Activated CD8-positive, alpha-beta T cell treated with anti-CD3 and anti-CD28 coated beads for 36 hours (primary cell): ENCODE results near the gene KIAA0319L. TPM values are rescaled to one million over a fixed set of nuclear protein-coding genes. Genes with fewer than 3 reads are reported as not detected.
"Not testable (repeated sequence)": the region's sequence is repeated elsewhere in the genome, so short reads cannot be mapped to it uniquely, and the experiment has no call there.

ENCODE experiments used
- ATAC-seq: fragments of 200-7000 bp; cut with Tn5 transposase; one replicate; pipeline ENCODE4 v1.10.0; 2021; ENCODE audit warnings: mild to moderate bottlenecking, moderate library complexity
- CTCF ChIA-PET: fragments of 350-600 bp; sonication (Branson Sonifier 250); formaldehyde crosslinking; loops from one replicate; lab custom pipeline; 2021; ENCODE audit warnings: antibody characterized with exemption; lab: Charles Lee
- POLR2A ChIA-PET: fragments of 350-600 bp; sonication (Branson Sonifier 250); formaldehyde crosslinking; loops from one replicate; lab custom pipeline; 2021; ENCODE audit warnings: antibody characterized with exemption; lab: Charles Lee
- DNase-seq: peaks from one replicate; pipeline ENCODE4 v3.0.0-alpha.2; 2020
- H3K27ac Mint-ChIP-seq: one replicate; pipeline ENCODE4 v1.8.0; 2021; ENCODE audit warnings: mild to moderate bottlenecking, mixed read lengths
- H3K27me3 Mint-ChIP-seq: one replicate; pipeline ENCODE4 v1.8.0; 2021; ENCODE audit warnings: mixed read lengths
- H3K36me3 Mint-ChIP-seq: one replicate; pipeline ENCODE4 v1.8.0; 2021; ENCODE audit warnings: low read depth, mixed read lengths
- H3K4me1 Mint-ChIP-seq: one replicate; pipeline ENCODE4 v1.8.0; 2021; ENCODE audit warnings: low read depth, mixed read lengths
- H3K4me3 Mint-ChIP-seq: one replicate; pipeline ENCODE4 v1.8.0; 2021; ENCODE audit warnings: mild to moderate bottlenecking, moderate library complexity, mixed read lengths
- H3K9me3 Mint-ChIP-seq: one replicate; pipeline ENCODE4 v1.8.0; 2021; ENCODE audit warnings: mixed read lengths
- CTCF ChIP-seq: fragments of 200-600 bp; IDR thresholded peaks from one replicate; pipeline ENCODE4 v1.8.0; 2022; ENCODE audit warnings: antibody characterized with exemption, mild to moderate bottlenecking
- intact Hi-C: fragments of 100-400 bp; cut with micrococcal nuclease; formaldehyde crosslinking; loops from one replicate; pipeline ENCODE4 v1.10.0; 2022
- total RNA-seq, 2 experiments: library from RNA; stranded (reverse); gene quantifications; one replicate each; pipeline ENCODE4 v1.2.3, GENCODE V29; 2021

The KIAA0319L gene
- total RNA-seq, 2 experiments from 2014 or later, result 22.8 to 30.9 TPM

- H3K4me1 Mint-ChIP-seq, result peaks cover under 1% of the 10 kb centered on the region
- CTCF ChIA-PET, result interaction anchor here (1.4 kb wide), 1 partner anchor 19 kb away, joined by 3 read pairs; no protein-coding TSS in a partner anchor
- no peak for ATAC-seq
- H3K4me3 Mint-ChIP-seq, result no peak overlapping the region
- DNase-seq, result no peak
- H3K36me3 Mint-ChIP-seq, result no peaks in the 10 kb centered on the region
- POLR2A ChIA-PET, result no interaction called here
- intact Hi-C loops, result no loop called here
- no peaks in the 10 kb centered on the region for H3K9me3 Mint-ChIP-seq
- TF ChIP-seq CTCF, result no peak
- no peaks in the 10 kb centered on the region for H3K27me3 Mint-ChIP-seq
- H3K27ac Mint-ChIP-seq, result no peak overlapping the region
Measured at GRCh38 chr1:35587736-35588135, 30.5 kb upstream of the KIAA0319L start.

- no peaks in the 10 kb centered on the region for H3K9me3 Mint-ChIP-seq
- H3K27me3 Mint-ChIP-seq, result no peaks in the 10 kb centered on the region
- no peak for TF ChIP-seq CTCF
- H3K36me3 Mint-ChIP-seq, result no peaks in the 10 kb centered on the region
- no peak overlapping the region for H3K27ac Mint-ChIP-seq
- ChIA-PET POLR2A (no interaction called here), CTCF (no interaction called here)
- intact Hi-C loops, result no loop called here
- no peaks in the 10 kb centered on the region for H3K4me1 Mint-ChIP-seq
- ATAC-seq (no peak), DNase-seq (no peak)
- no peak overlapping the region for H3K4me3 Mint-ChIP-seq
Measured at GRCh38 chr1:35586808-35587207, 29.6 kb upstream of the KIAA0319L start.

- CTCF ChIA-PET, result interaction anchor here (1.3 kb wide), 1 partner anchor 17 kb away, joined by 7 read pairs; no protein-coding TSS in a partner anchor
- intact Hi-C loops, result not testable (repeated sequence)
Measured at GRCh38 chr1:35585805-35586204, 28.6 kb upstream of the KIAA0319L start.

GRCh38 chr1:35585281-35585680 lies 28.1 kb upstream of the KIAA0319L start:
- intact Hi-C loops, result no loop called here
- H3K4me1 Mint-ChIP-seq, result no peaks in the 10 kb centered on the region
- CTCF ChIA-PET, result interaction anchor here (1.1 to 1.3 kb wide), 2 partner anchors 16 to 187 kb away, joined by 3 to 7 read pairs; no protein-coding TSS in a partner anchor
- H3K9me3 Mint-ChIP-seq, result no peaks in the 10 kb centered on the region
- POLR2A ChIA-PET, result no interaction called here
- H3K4me3 Mint-ChIP-seq, result no peak overlapping the region
- H3K27me3 Mint-ChIP-seq, result no peaks in the 10 kb centered on the region
- no peak for TF ChIP-seq CTCF
- no peak overlapping the region for H3K27ac Mint-ChIP-seq
- no peak for ATAC-seq
- DNase-seq, result no peak
- no peaks in the 10 kb centered on the region for H3K36me3 Mint-ChIP-seq

More at GRCh38 chr1:35585805-35586204, 28.6 kb upstream of the KIAA0319L start:
- H3K4me3 Mint-ChIP-seq, H3K27ac Mint-ChIP-seq, DNase-seq, H3K9me3 Mint-ChIP-seq, H3K27me3 Mint-ChIP-seq, H3K4me1 Mint-ChIP-seq, ATAC-seq, POLR2A ChIA-PET, H3K36me3 Mint-ChIP-seq: not testable (repeated sequence)

GRCh38 chr1:35581621-35582020 lies 24.4 kb upstream of the KIAA0319L start:
- H3K27ac Mint-ChIP-seq, H3K27me3 Mint-ChIP-seq, H3K36me3 Mint-ChIP-seq, H3K9me3 Mint-ChIP-seq, H3K4me3 Mint-ChIP-seq, POLR2A ChIA-PET, ATAC-seq, intact Hi-C loops, DNase-seq: not testable (repeated sequence)
- H3K4me1 Mint-ChIP-seq, result peaks cover 14% of the 10 kb centered on the region
- CTCF ChIA-PET, result interaction anchor here (1.0 to 1.6 kb wide), 4 partner anchors 13 to 152 kb away, joined by 3 to 6 read pairs (median 5); no protein-coding TSS in a partner anchor

- intact Hi-C loops, result no loop called here
- ChIA-PET POLR2A (interaction anchor here (0.6 kb wide), 1 partner anchor 23 kb away, joined by 4 read pairs; the partner anchor contains the start of gene NCDN), CTCF (interaction anchor here (0.7 to 1.6 kb wide), 5 partner anchors 12 to 153 kb away, joined by 3 to 6 read pairs (median 4); no protein-coding TSS in a partner anchor)
- no peaks in the 10 kb centered on the region for H3K9me3 Mint-ChIP-seq
- H3K4me3 Mint-ChIP-seq, result no peak overlapping the region
- no peaks in the 10 kb centered on the region for H3K36me3 Mint-ChIP-seq
- TF ChIP-seq CTCF, result no peak
- H3K27me3 Mint-ChIP-seq, result peaks cover 2% of the 10 kb centered on the region
- H3K4me1 Mint-ChIP-seq, result peaks cover 19% of the 10 kb centered on the region
- H3K27ac Mint-ChIP-seq, result no peak overlapping the region
- DNase-seq (no peak), ATAC-seq (no peak)
Measured at GRCh38 chr1:35580949-35581388, 23.8 kb upstream of the KIAA0319L start.
